ENCODE data around the gene KCNMB1.

DNA sequence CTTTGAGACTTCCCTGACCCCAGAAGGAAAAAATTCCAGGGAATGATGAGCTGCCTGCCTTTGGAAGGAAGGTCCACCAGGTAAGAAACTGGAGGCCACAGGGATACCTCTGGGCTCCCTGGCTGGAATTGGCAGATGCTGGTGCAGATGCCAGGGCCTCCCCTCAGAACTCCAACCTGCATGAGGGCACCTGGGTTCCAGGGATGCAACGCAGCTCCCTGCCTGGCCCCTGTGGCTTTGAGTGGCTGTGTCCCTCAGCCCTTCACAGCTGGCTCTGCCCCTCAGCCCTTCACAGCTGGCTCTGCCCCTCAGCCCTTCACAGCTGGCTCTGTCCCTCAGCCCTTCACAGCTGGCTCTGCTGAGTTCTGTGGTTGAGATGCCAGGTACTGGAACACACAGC, 13.9 kb downstream of the KCNMB1 start:
- no peak for TF ChIP-seq REST (IDR thresholded peaks at IDR 0.05; ENCODE audit: borderline replicate concordance)
- TF ChIP-seq, protein P1, sequence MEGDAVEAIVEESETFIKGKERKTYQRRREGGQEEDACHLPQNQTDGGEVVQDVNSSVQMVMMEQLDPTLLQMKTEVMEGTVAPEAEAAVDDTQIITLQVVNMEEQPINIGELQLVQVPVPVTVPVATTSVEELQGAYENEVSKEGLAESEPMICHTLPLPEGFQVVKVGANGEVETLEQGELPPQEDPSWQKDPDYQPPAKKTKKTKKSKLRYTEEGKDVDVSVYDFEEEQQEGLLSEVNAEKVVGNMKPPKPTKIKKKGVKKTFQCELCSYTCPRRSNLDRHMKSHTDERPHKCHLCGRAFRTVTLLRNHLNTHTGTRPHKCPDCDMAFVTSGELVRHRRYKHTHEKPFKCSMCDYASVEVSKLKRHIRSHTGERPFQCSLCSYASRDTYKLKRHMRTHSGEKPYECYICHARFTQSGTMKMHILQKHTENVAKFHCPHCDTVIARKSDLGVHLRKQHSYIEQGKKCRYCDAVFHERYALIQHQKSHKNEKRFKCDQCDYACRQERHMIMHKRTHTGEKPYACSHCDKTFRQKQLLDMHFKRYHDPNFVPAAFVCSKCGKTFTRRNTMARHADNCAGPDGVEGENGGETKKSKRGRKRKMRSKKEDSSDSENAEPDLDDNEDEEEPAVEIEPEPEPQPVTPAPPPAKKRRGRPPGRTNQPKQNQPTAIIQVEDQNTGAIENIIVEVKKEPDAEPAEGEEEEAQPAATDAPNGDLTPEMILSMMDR (IDR thresholded peaks at IDR 0.05; ENCODE audit: poor library complexity, severe bottlenecking): no peak
- TF ChIP-seq POLR2AphosphoS5 (IDR thresholded peaks at IDR 0.05): no peak
- TF ChIP-seq RAD21 (conservative IDR thresholded peaks at IDR 0.05): no peak
- TF ChIP-seq TAF1 (IDR thresholded peaks at IDR 0.05; ENCODE audit: low read depth): no peak
